ENCODE measurements around the gene CCNI2. TPM values are rescaled to one million over a fixed set of nuclear protein-coding genes. Genes with fewer than 3 reads are reported as not detected.

CCNI2 gene
- total and polyA plus RNA-seq, 9 of the 15 experiments (the other 6 are each of a cell fraction or from before 2014, with no cell fraction given) = 0.05 to 1.7 (median 0.81) TPM; not detected in 5

GRCh38 chr5:132790201-132790865 is 43.1 kb downstream of the CCNI2 start (continued):
- TF ChIP-seq PBX2 (CRISPR knock-in tag; IDR thresholded peaks at IDR 0.05; ENCODE audit: low read depth) (no peak), PBX2 (tag; conservative IDR thresholded peaks at IDR 0.05; ENCODE audit: low read depth) (peak; percentile 40; the same call in 1 of the 2 replicates), E2F5 (CRISPR knock-in tag; IDR thresholded peaks at IDR 0.05) (no peak), KLF13 (tag; IDR thresholded peaks at IDR 0.05; ENCODE audit: borderline replicate concordance, low read depth) (no peak), RCOR1 (IDR thresholded peaks at IDR 0.05; ENCODE audit: borderline replicate concordance in 1 of 2, low read depth in 2 of 2, low read length in 2 of 2) (peak in 1 of 2 experiments; percentile 83; a peak in 2 of 4 replicates), SOX6 (IDR thresholded peaks at IDR 0.05) (peak; percentile 93), ZNF395 (CRISPR knock-in tag; IDR thresholded peaks at IDR 0.05) (peak; percentile 36; the same call in 1 of the 2 replicates), POLR2AphosphoS5 (IDR thresholded peaks at IDR 0.05; ENCODE audit: control insufficient read depth, insufficient read depth, low read depth, low read length) (no peak), PTTG1 (tag; IDR thresholded peaks at IDR 0.05; ENCODE audit: low read depth) (no peak), MBD2 (IDR thresholded peaks at IDR 0.05; ENCODE audit: borderline replicate concordance, low read depth) (no peak), TCF3 (CRISPR knock-in tag; IDR thresholded peaks at IDR 0.05) (peak; percentile 36; the same call in 1 of the 2 replicates), CHD1 (IDR thresholded peaks at IDR 0.05; ENCODE audit: low read length) (no peak), ZNF134 (CRISPR knock-in tag; conservative IDR thresholded peaks at IDR 0.05) (no peak), ZEB2 (IDR thresholded peaks at IDR 0.05) (peak; percentile 51; the same call in 1 of the 2 replicates), NR1H2 (CRISPR knock-in tag; IDR thresholded peaks at IDR 0.05) (no peak), PTRF (tag; IDR thresholded peaks at IDR 0.05) (no peak), NR3C1 (CRISPR knock-in tag; IDR thresholded peaks at IDR 0.05) (no peak), NELFE (IDR thresholded peaks at IDR 0.05; ENCODE audit: insufficient read depth, insufficient read length) (no peak), DPF2 (IDR thresholded peaks at IDR 0.05) (peak; percentile 85), ZNF197 (CRISPR knock-in tag; IDR thresholded peaks at IDR 0.05; ENCODE audit: low read depth) (no peak), CHD4 (IDR thresholded peaks at IDR 0.05; ENCODE audit: insufficient read depth, insufficient replicate concordance, low read depth, low read length, poor library complexity, severe bottlenecking) (no peak), CEBPB (tag; IDR thresholded peaks at IDR 0.05) (no peak)

Data from K562 (cell line).